SK-N-SH treated with all-trans-retinoic acid at 6 μM for 48 hours (cell line): ENCODE results near the gene RASA2.

ENCODE experiments used
- ATAC-seq: fragments of 200-7000 bp; cut with Tn5 transposase; 3 replicates; pipeline ENCODE4 v1.9.1; 2020; ENCODE audit warnings: mild to moderate bottlenecking, moderate library complexity
- ARNTL ChIP-seq: fragments of 450-650 bp; formaldehyde crosslinking; IDR thresholded peaks from 2 replicates; pipeline ENCODE4 v1.5.0; 2020; ENCODE audit warnings: low read depth, mild to moderate bottlenecking, moderate library complexity, borderline replicate concordance
- BACH2 ChIP-seq: fragments of 250-450 bp; sonication (Bioruptor Pico); IDR thresholded peaks from 2 replicates; pipeline ENCODE4 v1.9.0; 2021; ENCODE audit warnings: mild to moderate bottlenecking, borderline replicate concordance
- ESRRG ChIP-seq: fragments of 250-450 bp; sonication (Bioruptor Pico); IDR thresholded peaks from 2 replicates; pipeline ENCODE4 v1.6.1; 2021; ENCODE audit warnings: mild to moderate bottlenecking
- ISL1 ChIP-seq: fragments of 250-450 bp; sonication (Bioruptor Pico); IDR thresholded peaks from 2 replicates; pipeline ENCODE4 v2.1.2; 2022; ENCODE audit warnings: mild to moderate bottlenecking, moderate library complexity
- OSR1 ChIP-seq: fragments of 250-450 bp; sonication (Bioruptor Pico); IDR thresholded peaks from 2 replicates; pipeline ENCODE4 v1.8.0; 2022; ENCODE audit warnings: moderate library complexity, mild to moderate bottlenecking, inconsistent platforms
- PPARA ChIP-seq: fragments of 250-450 bp; sonication (Bioruptor Pico); IDR thresholded peaks from 2 replicates; pipeline ENCODE4 v1.5.0; 2020; ENCODE audit warnings: mild to moderate bottlenecking, borderline replicate concordance
- RARB ChIP-seq: fragments of 250-450 bp; sonication (Bioruptor Pico); IDR thresholded peaks from 2 replicates; pipeline ENCODE4 v1.8.0; 2021; ENCODE audit warnings: mild to moderate bottlenecking, moderate library complexity
- SNAI2 ChIP-seq: fragments of 250-450 bp; sonication (Bioruptor Pico); IDR thresholded peaks from 2 replicates; pipeline ENCODE4 v1.5.0; 2020; ENCODE audit warnings: mild to moderate bottlenecking, moderate library complexity
- TCF4 ChIP-seq: fragments of 250-450 bp; sonication (Bioruptor Pico); IDR thresholded peaks from 2 replicates; pipeline ENCODE4 v1.8.0; 2021; ENCODE audit warnings: mild to moderate bottlenecking, moderate library complexity, borderline replicate concordance
- TOX ChIP-seq: fragments of 250-450 bp; sonication (Bioruptor Pico); IDR thresholded peaks from 2 replicates; pipeline ENCODE4 v1.8.0; 2021; ENCODE audit warnings: mild to moderate bottlenecking, moderate library complexity, borderline replicate concordance
- ZC3H10 ChIP-seq: fragments of 250-450 bp; sonication (Bioruptor Pico); IDR thresholded peaks from 2 replicates; pipeline ENCODE4 v1.5.1; 2021; ENCODE audit warnings: mild to moderate bottlenecking, moderate library complexity
- ZFP3 ChIP-seq: fragments of 250-450 bp; sonication (Bioruptor Pico); IDR thresholded peaks from 2 replicates; pipeline ENCODE4 v1.5.0; 2020; ENCODE audit warnings: mild to moderate bottlenecking, moderate library complexity
- ZFP30 ChIP-seq: fragments of 450-650 bp; formaldehyde crosslinking; IDR thresholded peaks from 2 replicates; pipeline ENCODE4 v1.5.0; 2022; ENCODE audit warnings: mild to moderate bottlenecking, moderate library complexity
- ZNF565 ChIP-seq: fragments of 450-650 bp; formaldehyde crosslinking; conservative IDR thresholded peaks from 2 replicates; pipeline ENCODE4 v1.5.0; 2020; ENCODE audit warnings: low read depth, mild to moderate bottlenecking, moderate library complexity
- ZNF70 ChIP-seq: fragments of 450-650 bp; formaldehyde crosslinking; IDR thresholded peaks from 2 replicates; pipeline ENCODE4 v1.5.0; 2020; ENCODE audit warnings: mild to moderate bottlenecking, moderate library complexity
- ZNF8 ChIP-seq: fragments of 450-650 bp; formaldehyde crosslinking; IDR thresholded peaks from 2 replicates; pipeline ENCODE4 v1.5.0; 2020; ENCODE audit warnings: mild to moderate bottlenecking, moderate library complexity
- TF ChIP-seq, protein P1 (sequence below): fragments of 250-450 bp; sonication (Bioruptor Pico); IDR thresholded peaks from 2 replicates; pipeline ENCODE4 v1.5.0; 2020; ENCODE audit warnings: mild to moderate bottlenecking, moderate library complexity
- TF ChIP-seq, protein P2 (sequence below): fragments of 250-450 bp; sonication (Bioruptor Pico); IDR thresholded peaks from 2 replicates; pipeline ENCODE4 v1.8.0; 2021; ENCODE audit warnings: low read depth, mild to moderate bottlenecking, moderate library complexity, borderline replicate concordance
- TF ChIP-seq, protein P3 (sequence below): fragments of 250-450 bp; sonication (Bioruptor Pico); IDR thresholded peaks from 2 replicates; pipeline ENCODE4 v1.5.1; 2020; ENCODE audit warnings: low read depth, mild to moderate bottlenecking, moderate library complexity
- TF ChIP-seq, protein P4 (sequence below): fragments of 250-450 bp; sonication (Bioruptor Pico); IDR thresholded peaks from 2 replicates; pipeline ENCODE4 v1.8.0; 2020; ENCODE audit warnings: mild to moderate bottlenecking, moderate library complexity, borderline replicate concordance
- TF ChIP-seq, protein P5 (sequence below): fragments of 250-450 bp; sonication (Bioruptor Pico); IDR thresholded peaks from 2 replicates; pipeline ENCODE4 v1.5.1; 2021; ENCODE audit warnings: mild to moderate bottlenecking, moderate library complexity

Gene RASA2

DNA sequence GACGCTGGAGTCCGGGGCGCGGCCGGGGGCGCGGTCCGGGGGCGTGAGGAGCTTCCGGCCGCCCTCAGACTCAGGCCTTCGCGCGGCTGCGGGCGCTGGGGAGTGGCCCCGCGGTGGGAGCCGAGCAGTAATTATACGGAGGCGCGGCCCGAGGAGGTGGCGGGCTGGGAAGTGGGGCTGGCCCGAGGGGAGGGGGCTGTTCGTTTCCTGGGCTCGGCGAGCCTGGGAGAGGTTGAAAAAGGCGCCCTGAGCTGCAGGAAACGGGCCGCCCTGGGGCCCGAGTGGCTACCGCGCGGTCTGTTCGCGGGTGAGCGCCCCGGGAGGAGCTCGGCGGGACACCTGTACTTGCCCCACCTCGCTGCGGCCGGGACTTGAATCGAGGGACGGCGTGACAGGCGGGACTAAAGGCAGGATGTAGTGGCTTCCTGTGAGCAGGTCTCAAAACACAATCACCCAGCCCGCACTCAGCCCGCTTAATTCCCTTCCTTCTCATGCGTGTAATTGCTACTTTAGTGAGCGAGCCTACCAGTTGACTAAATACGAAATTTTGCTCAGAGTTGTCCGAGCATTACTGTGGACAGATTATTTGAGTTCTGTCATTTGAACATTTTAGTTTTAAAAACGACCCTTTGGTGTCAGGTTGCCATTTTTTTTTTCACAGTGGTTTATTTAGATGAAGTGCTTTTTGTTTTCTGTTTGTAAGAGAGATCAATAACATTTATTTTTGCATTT is 860 bp downstream of the RASA2 start:
- no peak for TF ChIP-seq ZNF70 (CRISPR knock-in tag)
- no peak for TF ChIP-seq ZFP30 (CRISPR knock-in tag)
- no peak for TF ChIP-seq BACH2 (CRISPR knock-in tag)
- TF ChIP-seq ISL1 (CRISPR knock-in tag), result no peak
- peak; percentile 71 for ATAC-seq

DNA sequence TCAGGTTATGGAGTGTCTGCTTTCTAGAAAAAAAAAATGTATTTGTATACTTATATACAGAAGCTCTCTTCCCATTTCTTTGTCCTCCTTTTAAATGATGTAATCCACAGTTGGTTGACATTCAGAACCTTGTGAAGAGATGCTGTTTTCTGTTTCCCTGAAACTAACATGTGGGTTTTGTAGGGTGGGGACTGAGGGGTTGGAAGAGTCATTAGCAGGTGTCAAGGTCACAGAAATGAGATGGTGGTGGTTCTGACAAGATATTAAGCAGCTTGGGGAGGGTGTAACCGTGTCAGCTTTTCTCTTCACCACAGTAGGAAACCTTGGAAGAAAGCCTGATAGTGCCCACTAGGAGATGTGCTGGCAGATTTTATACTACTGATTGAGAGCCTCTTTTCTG is 2.4 kb downstream of the RASA2 start:
- ATAC-seq, result no peak
- TF ChIP-seq, protein P1, sequence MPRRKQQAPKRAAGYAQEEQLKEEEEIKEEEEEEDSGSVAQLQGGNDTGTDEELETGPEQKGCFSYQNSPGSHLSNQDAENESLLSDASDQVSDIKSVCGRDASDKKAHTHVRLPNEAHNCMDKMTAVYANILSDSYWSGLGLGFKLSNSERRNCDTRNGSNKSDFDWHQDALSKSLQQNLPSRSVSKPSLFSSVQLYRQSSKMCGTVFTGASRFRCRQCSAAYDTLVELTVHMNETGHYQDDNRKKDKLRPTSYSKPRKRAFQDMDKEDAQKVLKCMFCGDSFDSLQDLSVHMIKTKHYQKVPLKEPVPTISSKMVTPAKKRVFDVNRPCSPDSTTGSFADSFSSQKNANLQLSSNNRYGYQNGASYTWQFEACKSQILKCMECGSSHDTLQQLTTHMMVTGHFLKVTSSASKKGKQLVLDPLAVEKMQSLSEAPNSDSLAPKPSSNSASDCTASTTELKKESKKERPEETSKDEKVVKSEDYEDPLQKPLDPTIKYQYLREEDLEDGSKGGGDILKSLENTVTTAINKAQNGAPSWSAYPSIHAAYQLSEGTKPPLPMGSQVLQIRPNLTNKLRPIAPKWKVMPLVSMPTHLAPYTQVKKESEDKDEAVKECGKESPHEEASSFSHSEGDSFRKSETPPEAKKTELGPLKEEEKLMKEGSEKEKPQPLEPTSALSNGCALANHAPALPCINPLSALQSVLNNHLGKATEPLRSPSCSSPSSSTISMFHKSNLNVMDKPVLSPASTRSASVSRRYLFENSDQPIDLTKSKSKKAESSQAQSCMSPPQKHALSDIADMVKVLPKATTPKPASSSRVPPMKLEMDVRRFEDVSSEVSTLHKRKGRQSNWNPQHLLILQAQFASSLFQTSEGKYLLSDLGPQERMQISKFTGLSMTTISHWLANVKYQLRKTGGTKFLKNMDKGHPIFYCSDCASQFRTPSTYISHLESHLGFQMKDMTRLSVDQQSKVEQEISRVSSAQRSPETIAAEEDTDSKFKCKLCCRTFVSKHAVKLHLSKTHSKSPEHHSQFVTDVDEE, result no peak
- no peak for TF ChIP-seq ZFP30 (CRISPR knock-in tag)
- no peak for TF ChIP-seq ISL1 (CRISPR knock-in tag)
- TF ChIP-seq, protein P2, sequence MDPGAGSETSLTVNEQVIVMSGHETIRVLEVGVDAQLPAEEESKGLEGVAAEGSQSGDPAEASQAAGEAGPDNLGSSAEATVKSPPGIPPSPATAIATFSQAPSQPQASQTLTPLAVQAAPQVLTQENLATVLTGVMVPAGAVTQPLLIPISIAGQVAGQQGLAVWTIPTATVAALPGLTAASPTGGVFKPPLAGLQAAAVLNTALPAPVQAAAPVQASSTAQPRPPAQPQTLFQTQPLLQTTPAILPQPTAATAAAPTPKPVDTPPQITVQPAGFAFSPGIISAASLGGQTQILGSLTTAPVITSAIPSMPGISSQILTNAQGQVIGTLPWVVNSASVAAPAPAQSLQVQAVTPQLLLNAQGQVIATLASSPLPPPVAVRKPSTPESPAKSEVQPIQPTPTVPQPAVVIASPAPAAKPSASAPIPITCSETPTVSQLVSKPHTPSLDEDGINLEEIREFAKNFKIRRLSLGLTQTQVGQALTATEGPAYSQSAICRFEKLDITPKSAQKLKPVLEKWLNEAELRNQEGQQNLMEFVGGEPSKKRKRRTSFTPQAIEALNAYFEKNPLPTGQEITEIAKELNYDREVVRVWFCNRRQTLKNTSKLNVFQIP, result no peak
- no peak for TF ChIP-seq ARNTL (CRISPR knock-in tag)
- no peak for TF ChIP-seq BACH2 (CRISPR knock-in tag)
- TF ChIP-seq ZFP3 (CRISPR knock-in tag), result no peak
- no peak for TF ChIP-seq ZC3H10 (CRISPR knock-in tag)
- TF ChIP-seq TCF4, result no peak

DNA sequence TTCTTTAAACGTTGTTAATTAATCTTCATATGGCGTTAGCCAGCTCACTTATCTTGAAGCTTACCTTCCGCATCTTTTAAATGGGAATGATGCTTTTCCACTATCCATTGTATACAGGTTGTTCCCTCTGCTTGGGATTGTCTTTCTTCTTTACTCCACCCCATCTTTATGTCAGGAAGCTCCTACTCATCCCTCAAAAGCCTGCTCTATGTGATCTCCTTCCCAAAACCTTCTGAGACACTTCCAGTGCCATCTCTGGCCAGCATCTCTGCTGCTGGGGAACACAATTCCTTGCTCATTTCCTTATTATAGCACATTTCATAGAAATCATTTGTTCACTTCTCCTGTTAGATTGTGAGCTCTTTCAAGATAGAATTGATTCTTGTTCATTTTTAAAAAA is 4.3 kb downstream of the RASA2 start:
- TF ChIP-seq, protein P3, sequence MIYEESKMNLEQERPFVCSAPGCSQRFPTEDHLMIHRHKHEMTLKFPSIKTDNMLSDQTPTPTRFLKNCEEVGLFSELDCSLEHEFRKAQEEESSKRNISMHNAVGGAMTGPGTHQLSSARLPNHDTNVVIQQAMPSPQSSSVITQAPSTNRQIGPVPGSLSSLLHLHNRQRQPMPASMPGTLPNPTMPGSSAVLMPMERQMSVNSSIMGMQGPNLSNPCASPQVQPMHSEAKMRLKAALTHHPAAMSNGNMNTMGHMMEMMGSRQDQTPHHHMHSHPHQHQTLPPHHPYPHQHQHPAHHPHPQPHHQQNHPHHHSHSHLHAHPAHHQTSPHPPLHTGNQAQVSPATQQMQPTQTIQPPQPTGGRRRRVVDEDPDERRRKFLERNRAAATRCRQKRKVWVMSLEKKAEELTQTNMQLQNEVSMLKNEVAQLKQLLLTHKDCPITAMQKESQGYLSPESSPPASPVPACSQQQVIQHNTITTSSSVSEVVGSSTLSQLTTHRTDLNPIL (CRISPR knock-in tag), result no peak
- TF ChIP-seq ISL1 (CRISPR knock-in tag), result no peak
- TF ChIP-seq ZFP3 (CRISPR knock-in tag), result peak; percentile 94
- no peak for ATAC-seq

DNA sequence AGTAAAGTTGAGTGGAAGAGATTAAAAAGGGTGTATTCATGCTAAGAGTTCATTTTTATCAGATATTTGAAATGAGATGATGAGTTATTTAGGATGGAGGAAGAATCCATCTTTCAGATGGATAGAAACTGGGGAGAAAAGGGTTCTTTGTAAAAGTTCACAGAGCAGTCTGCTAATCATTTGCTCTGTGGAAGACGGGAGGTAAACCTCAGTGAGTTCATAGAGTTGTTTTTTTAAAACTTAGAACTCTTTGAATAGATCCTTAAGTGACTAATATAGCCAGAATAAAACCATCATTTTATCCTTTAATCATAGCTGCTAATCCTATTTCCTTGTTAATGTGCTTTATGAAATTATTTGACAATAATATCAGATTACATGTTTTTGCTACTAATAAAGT is 5.1 kb downstream of the RASA2 start:
- no peak for ATAC-seq
- no peak for TF ChIP-seq ZNF8 (CRISPR knock-in tag)
- TF ChIP-seq ZNF70 (CRISPR knock-in tag), result no peak
- TF ChIP-seq ZNF565 (CRISPR knock-in tag), result no peak
- no peak for TF ChIP-seq BACH2 (CRISPR knock-in tag)
- TF ChIP-seq, protein P4, sequence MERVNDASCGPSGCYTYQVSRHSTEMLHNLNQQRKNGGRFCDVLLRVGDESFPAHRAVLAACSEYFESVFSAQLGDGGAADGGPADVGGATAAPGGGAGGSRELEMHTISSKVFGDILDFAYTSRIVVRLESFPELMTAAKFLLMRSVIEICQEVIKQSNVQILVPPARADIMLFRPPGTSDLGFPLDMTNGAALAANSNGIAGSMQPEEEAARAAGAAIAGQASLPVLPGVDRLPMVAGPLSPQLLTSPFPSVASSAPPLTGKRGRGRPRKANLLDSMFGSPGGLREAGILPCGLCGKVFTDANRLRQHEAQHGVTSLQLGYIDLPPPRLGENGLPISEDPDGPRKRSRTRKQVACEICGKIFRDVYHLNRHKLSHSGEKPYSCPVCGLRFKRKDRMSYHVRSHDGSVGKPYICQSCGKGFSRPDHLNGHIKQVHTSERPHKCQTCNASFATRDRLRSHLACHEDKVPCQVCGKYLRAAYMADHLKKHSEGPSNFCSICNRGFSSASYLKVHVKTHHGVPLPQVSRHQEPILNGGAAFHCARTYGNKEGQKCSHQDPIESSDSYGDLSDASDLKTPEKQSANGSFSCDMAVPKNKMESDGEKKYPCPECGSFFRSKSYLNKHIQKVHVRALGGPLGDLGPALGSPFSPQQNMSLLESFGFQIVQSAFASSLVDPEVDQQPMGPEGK, result no peak
- TF ChIP-seq ARNTL (CRISPR knock-in tag), result no peak
- TF ChIP-seq PPARA (CRISPR knock-in tag), result no peak
- TF ChIP-seq TCF4, result no peak
- TF ChIP-seq, protein P1, result no peak
- TF ChIP-seq ESRRG (CRISPR knock-in tag), result no peak
- TF ChIP-seq SNAI2 (CRISPR knock-in tag), result no peak
- TF ChIP-seq TOX, result no peak
- TF ChIP-seq, protein P2, result no peak
- no peak for TF ChIP-seq OSR1
- TF ChIP-seq, protein P5, sequence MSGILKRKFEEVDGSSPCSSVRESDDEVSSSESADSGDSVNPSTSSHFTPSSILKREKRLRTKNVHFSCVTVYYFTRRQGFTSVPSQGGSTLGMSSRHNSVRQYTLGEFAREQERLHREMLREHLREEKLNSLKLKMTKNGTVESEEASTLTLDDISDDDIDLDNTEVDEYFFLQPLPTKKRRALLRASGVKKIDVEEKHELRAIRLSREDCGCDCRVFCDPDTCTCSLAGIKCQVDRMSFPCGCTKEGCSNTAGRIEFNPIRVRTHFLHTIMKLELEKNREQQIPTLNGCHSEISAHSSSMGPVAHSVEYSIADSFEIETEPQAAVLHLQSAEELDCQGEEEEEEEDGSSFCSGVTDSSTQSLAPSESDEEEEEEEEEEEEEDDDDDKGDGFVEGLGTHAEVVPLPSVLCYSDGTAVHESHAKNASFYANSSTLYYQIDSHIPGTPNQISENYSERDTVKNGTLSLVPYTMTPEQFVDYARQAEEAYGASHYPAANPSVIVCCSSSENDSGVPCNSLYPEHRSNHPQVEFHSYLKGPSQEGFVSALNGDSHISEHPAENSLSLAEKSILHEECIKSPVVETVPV, result no peak
- no peak for TF ChIP-seq ZFP30 (CRISPR knock-in tag)
- no peak for TF ChIP-seq RARB (CRISPR knock-in tag)
- TF ChIP-seq ISL1 (CRISPR knock-in tag), result no peak
- TF ChIP-seq ZC3H10 (CRISPR knock-in tag), result no peak
